HFF-Myc (cell line): ENCODE results near the gene SEMA6A.

Experiments
- DNase-seq: peaks from one replicate; pipeline ENCODE4 v3.0.0-alpha.2; 2011; ENCODE audit warnings: low read depth; ENCODE audit errors: extremely low read depth
- H3K4me3 ChIP-seq: replicated peaks from 2 replicates; pipeline ENCODE4 v1.5.1; 2011; ENCODE audit warnings: low read depth, mild to moderate bottlenecking, control low read depth, low read length
- TF ChIP-seq, protein P1 (sequence below): IDR thresholded peaks from 2 replicates; pipeline ENCODE4 v1.5.1; 2012; ENCODE audit warnings: mild to moderate bottlenecking, low read depth, low read length, control low read depth; ENCODE audit errors: missing control alignments

SEMA6A gene

DNA sequence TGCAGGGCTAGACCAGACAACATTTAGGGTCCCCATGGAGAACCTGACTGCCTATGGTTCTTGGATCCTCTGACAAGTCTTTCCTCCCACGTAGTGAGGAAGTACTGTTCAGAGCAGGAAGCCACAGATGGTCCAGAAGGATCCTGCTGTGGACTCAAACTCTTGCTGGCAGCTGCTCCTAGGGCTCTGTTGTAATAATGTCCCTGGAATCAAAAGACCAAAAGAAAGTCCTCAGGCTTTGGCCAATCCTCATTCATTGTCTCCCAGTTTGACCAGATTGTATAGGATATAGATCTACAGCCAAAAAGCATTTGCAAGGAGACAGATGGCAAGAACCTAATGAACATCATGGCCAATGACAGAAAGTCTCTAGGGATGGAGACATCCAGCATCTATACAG lies 53.9 kb downstream of the SEMA6A start:
- no peak overlapping the region for H3K4me3 ChIP-seq
- no peak for DNase-seq
- TF ChIP-seq, protein P1, sequence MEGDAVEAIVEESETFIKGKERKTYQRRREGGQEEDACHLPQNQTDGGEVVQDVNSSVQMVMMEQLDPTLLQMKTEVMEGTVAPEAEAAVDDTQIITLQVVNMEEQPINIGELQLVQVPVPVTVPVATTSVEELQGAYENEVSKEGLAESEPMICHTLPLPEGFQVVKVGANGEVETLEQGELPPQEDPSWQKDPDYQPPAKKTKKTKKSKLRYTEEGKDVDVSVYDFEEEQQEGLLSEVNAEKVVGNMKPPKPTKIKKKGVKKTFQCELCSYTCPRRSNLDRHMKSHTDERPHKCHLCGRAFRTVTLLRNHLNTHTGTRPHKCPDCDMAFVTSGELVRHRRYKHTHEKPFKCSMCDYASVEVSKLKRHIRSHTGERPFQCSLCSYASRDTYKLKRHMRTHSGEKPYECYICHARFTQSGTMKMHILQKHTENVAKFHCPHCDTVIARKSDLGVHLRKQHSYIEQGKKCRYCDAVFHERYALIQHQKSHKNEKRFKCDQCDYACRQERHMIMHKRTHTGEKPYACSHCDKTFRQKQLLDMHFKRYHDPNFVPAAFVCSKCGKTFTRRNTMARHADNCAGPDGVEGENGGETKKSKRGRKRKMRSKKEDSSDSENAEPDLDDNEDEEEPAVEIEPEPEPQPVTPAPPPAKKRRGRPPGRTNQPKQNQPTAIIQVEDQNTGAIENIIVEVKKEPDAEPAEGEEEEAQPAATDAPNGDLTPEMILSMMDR = no peak

DNA sequence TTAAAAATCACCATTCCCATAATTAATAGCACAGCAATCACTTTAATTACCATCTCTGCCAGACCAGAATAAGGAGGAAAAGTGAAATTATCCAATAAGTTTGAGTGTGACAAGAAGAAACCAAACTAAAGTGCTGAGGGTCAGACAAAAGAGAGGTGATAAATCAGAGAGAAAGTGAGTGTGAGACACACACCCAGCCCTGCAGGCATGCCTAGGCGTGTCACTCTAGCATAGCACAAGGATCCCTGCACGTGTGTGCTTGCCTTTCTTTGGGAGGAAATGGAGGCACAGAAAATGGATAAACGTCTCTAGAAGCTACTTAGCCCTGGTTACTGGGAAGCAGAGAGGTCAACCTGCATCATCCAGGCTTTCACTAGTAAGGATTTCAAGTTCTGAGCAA lies 56.2 kb downstream of the SEMA6A start:
- no peak for DNase-seq
- TF ChIP-seq, protein P1 = no peak
- H3K4me3 ChIP-seq = no peak overlapping the region

DNA sequence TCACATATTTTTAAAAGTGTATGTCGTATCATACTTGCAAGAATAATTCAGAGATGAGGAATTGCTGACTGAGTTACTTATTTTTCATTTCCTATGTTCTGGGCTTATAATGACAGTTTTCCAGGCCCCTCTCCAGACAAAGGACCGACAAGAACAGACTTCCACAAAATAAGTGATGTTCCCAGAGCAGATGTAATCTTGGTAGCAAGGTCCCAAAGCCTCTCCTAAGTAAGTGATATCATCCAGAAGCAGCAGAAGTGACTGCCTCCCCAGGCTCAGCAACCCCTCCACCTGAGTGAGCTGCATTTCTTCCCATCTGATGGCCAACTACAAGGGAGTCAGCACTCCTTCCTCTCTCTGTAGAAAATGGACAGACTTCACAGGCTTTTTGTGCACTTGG lies 57.1 kb downstream of the SEMA6A start:
- DNase-seq = no peak
- TF ChIP-seq, protein P1 = no peak
- no peak overlapping the region for H3K4me3 ChIP-seq

DNA sequence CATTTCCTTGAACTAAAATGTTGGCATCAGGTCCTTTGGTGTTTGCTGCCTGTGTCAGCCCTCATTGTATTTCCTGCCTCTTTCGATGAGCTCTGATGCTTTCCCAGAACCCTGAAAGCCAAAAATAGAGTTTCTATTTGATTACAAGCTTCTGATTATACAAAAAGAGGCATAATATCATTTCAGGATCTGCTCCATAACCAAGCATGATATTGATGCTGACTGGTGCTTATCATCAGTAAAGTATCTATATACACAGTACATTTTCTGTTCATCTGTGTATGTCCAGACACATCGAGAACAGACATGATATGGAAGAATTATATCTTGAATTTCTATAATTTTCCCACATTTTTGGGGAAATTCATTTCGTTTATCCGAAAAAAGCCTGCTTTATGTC lies 58.6 kb downstream of the SEMA6A start:
- H3K4me3 ChIP-seq = no peak overlapping the region
- DNase-seq = no peak
- TF ChIP-seq, protein P1 = no peak

DNA sequence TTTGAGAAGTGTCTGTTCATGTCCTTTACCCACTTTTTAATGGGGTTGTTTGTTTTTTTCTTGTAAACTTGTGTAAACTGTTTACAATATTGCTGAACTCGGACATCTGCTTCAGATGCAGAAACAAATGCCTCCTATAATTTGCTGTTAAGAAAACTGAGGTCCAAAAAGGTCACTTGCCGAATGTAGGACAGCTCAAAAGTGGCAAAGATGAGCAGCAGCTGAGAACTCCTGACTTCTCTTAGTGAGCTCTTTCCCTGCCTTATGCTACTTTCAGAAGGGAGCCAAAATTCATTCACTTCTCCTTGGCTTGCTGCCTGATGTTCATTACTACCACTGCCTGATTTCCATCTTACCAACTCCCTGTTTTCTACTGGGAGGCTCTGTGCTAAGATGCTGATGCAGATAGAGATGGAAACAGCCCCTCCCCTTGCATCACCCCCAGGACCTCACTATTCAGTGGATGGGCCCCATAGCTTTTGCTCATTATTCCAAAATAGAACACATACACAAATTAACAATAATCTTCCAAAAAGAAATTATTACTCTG lies 60.1 kb downstream of the SEMA6A start:
- no peak overlapping the region for H3K4me3 ChIP-seq
- no peak for DNase-seq
- TF ChIP-seq, protein P1 = no peak

DNA sequence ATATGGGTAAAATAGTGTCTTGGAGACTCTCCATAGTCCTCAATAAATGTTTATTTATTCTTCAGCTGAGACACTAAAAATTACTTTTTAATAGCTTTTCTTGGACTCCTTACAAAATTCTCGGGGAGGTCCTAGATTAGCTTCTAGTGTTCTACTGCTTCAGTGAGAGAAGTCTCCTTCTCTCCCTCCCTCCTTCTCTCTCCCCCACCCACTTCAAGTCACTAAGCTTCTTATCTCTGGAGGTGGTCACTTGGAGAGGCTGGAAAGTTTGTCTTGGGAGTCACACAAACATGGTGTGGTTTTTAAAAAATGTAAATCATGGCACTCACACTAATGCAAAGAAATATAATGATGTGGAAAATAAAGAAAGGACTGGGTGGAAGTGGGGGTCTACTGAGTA lies 64.1 kb downstream of the SEMA6A start:
- TF ChIP-seq, protein P1 = no peak
- no peak for DNase-seq
- H3K4me3 ChIP-seq = no peak overlapping the region
